Neural cell (in vitro differentiated cells): ENCODE measurements around the gene S100A5. TPM values are rescaled to one million over a fixed set of nuclear protein-coding genes. Genes with fewer than 3 reads are reported as not detected.

Experiments used
- H2AFZ ChIP-seq: fragments of 200-600, 300-800 bp; sonication (generic), shearing (Covaris generic); 2 replicates; pipeline ENCODE4 v1.6.0; 2014; ENCODE audit warnings: low read depth, mild to moderate bottlenecking, antibody characterized with exemption, low read length, moderate library complexity
- H3F3A ChIP-seq: fragments of 200-600 bp; shearing (Covaris generic); 2 replicates; pipeline ENCODE4 v1.6.1; 2016; ENCODE audit warnings: mild to moderate bottlenecking, moderate library complexity, mixed read lengths, antibody characterized with exemption, low read length; ENCODE audit not compliant: insufficient read depth, poor library complexity, severe bottlenecking
- H3K27ac ChIP-seq: fragments of 200-600, 300-800 bp; sonication (generic), shearing (Covaris generic); 2 replicates; pipeline ENCODE4 v1.5.1; 2014; ENCODE audit warnings: mild to moderate bottlenecking, low read length, moderate library complexity
- H3K27me3 ChIP-seq: fragments of 300-800, 200-600 bp; sonication (generic), shearing (Covaris generic); 2 replicates; pipeline ENCODE4 v1.6.0; 2014; ENCODE audit warnings: mild to moderate bottlenecking, low read depth, low read length, moderate library complexity; ENCODE audit not compliant: insufficient read depth
- H3K36me3 ChIP-seq: fragments of 300-800, 200-600 bp; sonication (generic), shearing (Covaris generic); 2 replicates; pipeline ENCODE4 v1.5.1; 2014; ENCODE audit warnings: mild to moderate bottlenecking, antibody characterized with exemption, low read length, moderate library complexity; ENCODE audit not compliant: insufficient read depth
- H3K4me2 ChIP-seq: fragments of 300-800, 200-600 bp; sonication (generic), shearing (Covaris generic); 2 replicates; pipeline ENCODE4 v1.6.0; 2014; ENCODE audit warnings: mild to moderate bottlenecking, low read length
- H3K4me3 ChIP-seq: fragments of 300-800, 200-600 bp; sonication (generic), shearing (Covaris generic); 2 replicates; pipeline ENCODE4 v1.5.1; 2014; ENCODE audit warnings: mild to moderate bottlenecking, low read length, moderate library complexity
- H3K79me2 ChIP-seq: fragments of 200-600 bp; shearing (Covaris generic); replicated peaks from 2 replicates; pipeline ENCODE4 v1.6.0; 2014; ENCODE audit warnings: mild to moderate bottlenecking, low read length, moderate library complexity; ENCODE audit not compliant: insufficient read depth
- H3K9ac ChIP-seq: fragments of 300-800, 200-600 bp; sonication (generic), shearing (Covaris generic); 2 replicates; pipeline ENCODE4 v1.6.1; 2016; ENCODE audit warnings: mild to moderate bottlenecking, low read length, mixed read lengths
- H3K9me2 ChIP-seq: fragments of 200-600 bp; shearing (Covaris generic); 2 replicates; pipeline ENCODE4 v1.6.1; 2016; ENCODE audit warnings: mild to moderate bottlenecking, low read length, mixed read lengths; ENCODE audit not compliant: insufficient read depth
- H3K9me3 ChIP-seq: fragments of 200-600, 300-800 bp; sonication (generic), shearing (Covaris generic); 2 replicates; pipeline ENCODE4 v1.6.1; 2016; ENCODE audit warnings: mild to moderate bottlenecking, mixed run types, low read length, moderate library complexity, mixed read lengths
- H4K20me1 ChIP-seq: fragments of 200-600 bp; shearing (Covaris generic); 2 replicates; pipeline ENCODE4 v1.6.1; 2016; ENCODE audit warnings: mild to moderate bottlenecking, mixed run types; ENCODE audit not compliant: insufficient read depth
- EP300 ChIP-seq: fragments of 450-650 bp; conservative IDR thresholded peaks from 2 replicates; pipeline ENCODE4 v1.6.1; 2014; ENCODE audit warnings: antibody characterized with exemption, mild to moderate bottlenecking, moderate library complexity; ENCODE audit not compliant: poor library complexity, severe bottlenecking
- EZH2 ChIP-seq: fragments of 200-600, 300-800 bp; shearing (Covaris generic), sonication (generic); IDR thresholded peaks from 2 replicates; pipeline ENCODE4 v1.6.1; 2014; ENCODE audit warnings: antibody characterized with exemption, low read length, borderline replicate concordance, mild to moderate bottlenecking; ENCODE audit not compliant: insufficient read depth, poor library complexity, severe bottlenecking
- MXI1 ChIP-seq: fragments of 450-650 bp; conservative IDR thresholded peaks from 2 replicates; pipeline ENCODE4 v1.6.1; 2014; ENCODE audit warnings: antibody characterized with exemption, mild to moderate bottlenecking; ENCODE audit not compliant: poor library complexity, severe bottlenecking
- POLR2AphosphoS5 ChIP-seq: IDR thresholded peaks from 2 replicates; pipeline ENCODE4 v1.6.1; 2012
- RAD21 ChIP-seq: fragments of 450-650 bp; conservative IDR thresholded peaks from 2 replicates; pipeline ENCODE4 v1.6.1; 2014; ENCODE audit warnings: antibody characterized with exemption, mild to moderate bottlenecking, moderate library complexity
- REST ChIP-seq: IDR thresholded peaks from 2 replicates; pipeline ENCODE4 v1.6.1; 2012; ENCODE audit warnings: borderline replicate concordance
- SMC3 ChIP-seq: fragments of 450-650 bp; conservative IDR thresholded peaks from 2 replicates; pipeline ENCODE4 v1.6.1; 2014; ENCODE audit warnings: antibody characterized with exemption, mild to moderate bottlenecking, moderate library complexity; ENCODE audit not compliant: poor library complexity
- TAF1 ChIP-seq: IDR thresholded peaks from 2 replicates; pipeline ENCODE4 v1.6.1; 2012; ENCODE audit warnings: low read depth
- polyA plus RNA-seq: library from polyadenylated mRNA; depleted of rRNA; stranded (reverse); fragments of >200 nt; gene quantifications from 2 replicates; pipeline ENCODE4 v1.2.3, GENCODE V29; 2014
- TF ChIP-seq, protein P1 (sequence below): fragments of 450-650 bp; IDR thresholded peaks from 2 replicates; pipeline ENCODE4 v1.5.1; 2014; ENCODE audit warnings: antibody characterized with exemption, mild to moderate bottlenecking, moderate library complexity; ENCODE audit not compliant: poor library complexity, severe bottlenecking

S100A5 gene
- polyA plus RNA-seq, 1 donor from 2014 or later: not detected

DNA sequence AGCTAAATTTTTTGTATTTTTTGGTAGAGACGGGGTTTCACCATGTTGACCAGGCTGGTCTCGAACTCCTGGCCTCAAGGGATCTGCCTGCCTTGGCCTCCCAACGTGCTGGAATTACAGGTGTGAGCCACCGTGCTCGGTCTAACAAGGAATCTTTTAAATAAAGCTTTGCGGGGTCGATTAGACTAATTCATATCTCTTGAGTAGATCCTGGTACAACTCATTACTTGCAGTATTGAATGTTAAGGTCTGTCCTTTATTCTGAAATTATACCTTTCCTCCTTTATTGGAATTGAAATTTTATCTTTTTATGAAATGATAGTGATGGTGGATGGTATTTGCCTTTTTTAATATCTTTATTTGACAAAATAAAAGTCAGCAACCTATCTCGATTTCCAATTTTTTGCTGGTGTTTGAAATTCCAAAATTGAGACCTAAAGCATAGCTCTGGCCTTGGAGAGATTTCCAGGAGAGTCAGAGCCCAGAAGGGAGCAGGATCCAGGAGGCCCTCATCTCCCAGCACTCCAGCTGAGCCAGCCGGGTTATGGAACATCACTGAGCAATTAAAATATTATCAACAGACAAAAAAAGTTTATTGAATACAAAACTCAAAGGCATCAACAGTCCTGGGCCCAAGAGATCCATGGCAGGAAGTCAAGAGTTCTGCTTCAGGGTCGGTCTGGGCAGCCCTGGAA lies 20.2 kb upstream of the S100A5 start:
- Histone ChIP-seq H3K27me3 (no peaks in the 10 kb centered on the region), H3K27ac (no peak overlapping the region), H3K9me2 (no peaks in the 10 kb centered on the region), H3K9ac (no peak overlapping the region), H4K20me1 (no peaks in the 10 kb centered on the region), H3F3A (no peaks in the 10 kb centered on the region), H3K4me3 (no peak overlapping the region), H3K9me3 (no peaks in the 10 kb centered on the region), H3K4me2 (no peak overlapping the region), H3K79me2 (no peaks in the 10 kb centered on the region), H2AFZ (no peak overlapping the region), H3K36me3 (no peaks in the 10 kb centered on the region)
- TF ChIP-seq TAF1: no peak
- TF ChIP-seq EP300: no peak

DNA sequence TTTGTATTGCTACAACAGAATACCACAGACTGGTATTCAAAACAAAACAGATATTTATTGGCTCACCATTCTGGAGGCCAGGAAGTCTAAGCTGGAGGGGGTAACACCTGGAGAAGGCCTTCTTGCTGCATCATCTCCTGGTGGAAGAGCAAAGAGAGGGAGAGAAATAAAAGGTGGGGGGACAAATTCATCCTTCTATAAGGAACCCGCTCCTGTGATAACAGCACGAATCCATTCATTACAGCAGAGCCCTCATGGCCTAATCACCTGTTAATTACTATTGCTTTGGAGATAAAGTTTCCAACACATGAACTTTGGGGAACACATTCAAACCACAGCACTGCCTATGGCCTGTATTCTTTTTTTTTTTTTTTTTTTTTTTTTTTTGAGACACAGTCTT lies 19.5 kb upstream of the S100A5 start:
- H3K9ac ChIP-seq: no peak overlapping the region
- no peaks in the 10 kb centered on the region for H3K79me2 ChIP-seq
- no peak overlapping the region for H3K4me3 ChIP-seq
- no peak overlapping the region for H3K27ac ChIP-seq
- H3K36me3 ChIP-seq: no peaks in the 10 kb centered on the region
- H3F3A ChIP-seq: no peaks in the 10 kb centered on the region
- H3K27me3 ChIP-seq: no peaks in the 10 kb centered on the region
- H3K9me2 ChIP-seq: no peaks in the 10 kb centered on the region
- H4K20me1 ChIP-seq: no peaks in the 10 kb centered on the region
- H2AFZ ChIP-seq: no peak overlapping the region
- TF ChIP-seq MXI1 (no peak), POLR2AphosphoS5 (no peak), EP300 (no peak), TAF1 (no peak), RAD21 (no peak), SMC3 (no peak), REST (no peak), EZH2 (no peak)
- TF ChIP-seq, protein P1, sequence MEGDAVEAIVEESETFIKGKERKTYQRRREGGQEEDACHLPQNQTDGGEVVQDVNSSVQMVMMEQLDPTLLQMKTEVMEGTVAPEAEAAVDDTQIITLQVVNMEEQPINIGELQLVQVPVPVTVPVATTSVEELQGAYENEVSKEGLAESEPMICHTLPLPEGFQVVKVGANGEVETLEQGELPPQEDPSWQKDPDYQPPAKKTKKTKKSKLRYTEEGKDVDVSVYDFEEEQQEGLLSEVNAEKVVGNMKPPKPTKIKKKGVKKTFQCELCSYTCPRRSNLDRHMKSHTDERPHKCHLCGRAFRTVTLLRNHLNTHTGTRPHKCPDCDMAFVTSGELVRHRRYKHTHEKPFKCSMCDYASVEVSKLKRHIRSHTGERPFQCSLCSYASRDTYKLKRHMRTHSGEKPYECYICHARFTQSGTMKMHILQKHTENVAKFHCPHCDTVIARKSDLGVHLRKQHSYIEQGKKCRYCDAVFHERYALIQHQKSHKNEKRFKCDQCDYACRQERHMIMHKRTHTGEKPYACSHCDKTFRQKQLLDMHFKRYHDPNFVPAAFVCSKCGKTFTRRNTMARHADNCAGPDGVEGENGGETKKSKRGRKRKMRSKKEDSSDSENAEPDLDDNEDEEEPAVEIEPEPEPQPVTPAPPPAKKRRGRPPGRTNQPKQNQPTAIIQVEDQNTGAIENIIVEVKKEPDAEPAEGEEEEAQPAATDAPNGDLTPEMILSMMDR: no peak
- no peaks in the 10 kb centered on the region for H3K9me3 ChIP-seq
- no peak overlapping the region for H3K4me2 ChIP-seq
